H9 (cell line): ENCODE measurements around the gene MLNR. TPM values are rescaled to one million over a fixed set of nuclear protein-coding genes. Genes with fewer than 3 reads are reported as not detected.

ENCODE experiments used
- DNase-seq: peaks from one replicate; pipeline ENCODE4 v3.0.0-alpha.2; 2017
- H2AFZ ChIP-seq: one replicate; pipeline ENCODE4 v1.6.1; 2013; ENCODE audit warnings: mild to moderate bottlenecking, low read length, control low read depth, moderate library complexity
- H2AK5ac ChIP-seq: 2 replicates; pipeline ENCODE4 v1.6.1; 2013; ENCODE audit warnings: low read length, control low read depth, mixed read lengths; ENCODE audit not compliant: insufficient read length
- H2BK120ac ChIP-seq: one replicate; pipeline ENCODE4 v1.6.1; 2013; ENCODE audit warnings: low read depth, mild to moderate bottlenecking, low read length, control low read depth, inconsistent platforms; ENCODE audit not compliant: poor library complexity, severe bottlenecking
- H2BK12ac ChIP-seq: 2 replicates; pipeline ENCODE4 v1.6.1; 2013; ENCODE audit warnings: low read length, control low read depth, mixed read lengths, low read depth; ENCODE audit not compliant: insufficient read length
- H2BK15ac ChIP-seq: 2 replicates; pipeline ENCODE4 v1.6.1; 2013; ENCODE audit warnings: low read depth, low read length, control low read depth
- H2BK20ac ChIP-seq: one replicate; pipeline ENCODE4 v1.6.1; 2013; ENCODE audit warnings: low read depth, mild to moderate bottlenecking, low read length, control low read depth, inconsistent platforms; ENCODE audit not compliant: poor library complexity, severe bottlenecking
- H2BK5ac ChIP-seq: 2 replicates; pipeline ENCODE4 v1.6.1; 2013; ENCODE audit warnings: low read length, control low read depth, mixed read lengths; ENCODE audit not compliant: insufficient read length
- H3K14ac ChIP-seq: 2 replicates; pipeline ENCODE4 v1.6.1; 2013; ENCODE audit warnings: low read length, control low read depth; ENCODE audit not compliant: insufficient read depth
- H3K18ac ChIP-seq: 2 replicates; pipeline ENCODE4 v1.6.1; 2013; ENCODE audit warnings: low read depth, mild to moderate bottlenecking, mixed read lengths, low read length, control low read depth; ENCODE audit not compliant: insufficient read length
- H3K23ac ChIP-seq: 2 replicates; pipeline ENCODE4 v1.6.1; 2013; ENCODE audit warnings: low read length, control low read depth, mixed read lengths, low read depth; ENCODE audit not compliant: insufficient read length
- H3K23me2 ChIP-seq: 2 replicates; pipeline ENCODE4 v1.6.1; 2013; ENCODE audit warnings: low read depth, mild to moderate bottlenecking, mixed read lengths, low read length, control low read depth; ENCODE audit not compliant: insufficient read length, poor library complexity, severe bottlenecking
- H3K27ac ChIP-seq: 2 replicates; pipeline ENCODE4 v1.5.1; 2013; ENCODE audit warnings: low read length, control low read depth, mixed read lengths, low read depth; ENCODE audit not compliant: insufficient read length
- H3K27me3 ChIP-seq: 2 replicates; pipeline ENCODE4 v1.6.1; 2013; ENCODE audit warnings: low read length, control low read depth, inconsistent platforms; ENCODE audit not compliant: insufficient read depth
- H3K4ac ChIP-seq: 2 replicates; pipeline ENCODE4 v1.6.1; 2013; ENCODE audit warnings: low read depth, mild to moderate bottlenecking, control low read depth, inconsistent platforms, low read length, moderate library complexity
- H3K4me1 ChIP-seq: 2 replicates; pipeline ENCODE4 v1.6.1; 2013; ENCODE audit warnings: low read length, control low read depth, inconsistent platforms; ENCODE audit not compliant: insufficient read depth
- H3K4me2 ChIP-seq: 2 replicates; pipeline ENCODE4 v1.6.1; 2013; ENCODE audit warnings: low read length, control low read depth, mixed read lengths; ENCODE audit not compliant: insufficient read length, insufficient read depth
- H3K56ac ChIP-seq: 2 replicates; pipeline ENCODE4 v1.6.1; 2013; ENCODE audit warnings: low read depth, mild to moderate bottlenecking, mixed read lengths, low read length, control low read depth; ENCODE audit not compliant: insufficient read length
- H3K79me1 ChIP-seq: 2 replicates; pipeline ENCODE4 v1.6.1; 2013; ENCODE audit warnings: low read depth, mild to moderate bottlenecking, moderate library complexity, low read length, control low read depth, inconsistent platforms; ENCODE audit not compliant: insufficient read depth, poor library complexity, severe bottlenecking
- H3K79me2 ChIP-seq: 2 replicates; pipeline ENCODE4 v1.6.1; 2013; ENCODE audit warnings: low read length, control low read depth, inconsistent platforms; ENCODE audit not compliant: insufficient read depth
- H3K9ac ChIP-seq: 2 replicates; pipeline ENCODE4 v1.6.1; 2013; ENCODE audit warnings: low read length, control low read depth, mixed read lengths; ENCODE audit not compliant: insufficient read length; ENCODE audit errors: extremely low read depth
- H3K9me3 ChIP-seq: one replicate; pipeline ENCODE4 v1.6.1; 2013; ENCODE audit warnings: low read depth, low read length, inconsistent platforms; ENCODE audit not compliant: control insufficient read depth
- H3T11ph ChIP-seq: one replicate; pipeline ENCODE4 v1.6.1; 2013; ENCODE audit warnings: mild to moderate bottlenecking, low read length, control low read depth, inconsistent platforms
- H4K20me1 ChIP-seq: one replicate; pipeline ENCODE4 v1.6.1; 2013; ENCODE audit not compliant: control insufficient read depth, insufficient read length, insufficient read depth
- H4K5ac ChIP-seq: 2 replicates; pipeline ENCODE4 v1.6.1; 2013; ENCODE audit warnings: low read depth, mild to moderate bottlenecking, mixed read lengths, low read length, control low read depth; ENCODE audit not compliant: insufficient read length
- H4K8ac ChIP-seq: replicated peaks from 2 replicates; pipeline ENCODE4 v1.6.1; 2013; ENCODE audit warnings: low read length, control low read depth, mixed read lengths, low read depth; ENCODE audit not compliant: insufficient read length
- H4K91ac ChIP-seq: 2 replicates; pipeline ENCODE4 v1.6.1; 2013; ENCODE audit warnings: low read depth, mild to moderate bottlenecking, moderate library complexity, mixed read lengths, low read length, control low read depth; ENCODE audit not compliant: insufficient read length
- H3K27ac Mint-ChIP-seq, 3 experiments: 2 replicates in 2 of 3; 3 replicates in 1 of 3; pipeline ENCODE4 v1.8.0; 2020 to 2021; ENCODE audit warnings: mixed read lengths in 3 of 3, mild to moderate bottlenecking in 1 of 3, moderate library complexity in 1 of 3
- H3K27me3 Mint-ChIP-seq: 2 replicates; pipeline ENCODE4 v1.8.0; 2021; ENCODE audit warnings: low read depth, mild to moderate bottlenecking, moderate library complexity, mixed read lengths
- H3K36me3 Mint-ChIP-seq, 3 experiments: 2 replicates in 2 of 3; 3 replicates in 1 of 3; pipeline ENCODE4 v1.8.0; 2020 to 2021; ENCODE audit warnings: low read depth in 3 of 3, mixed read lengths in 3 of 3; ENCODE audit not compliant: insufficient read depth in 1 of 3
- H3K4me1 Mint-ChIP-seq, 2 experiments: 2 replicates each; pipeline ENCODE4 v1.8.0; 2020; ENCODE audit warnings: mixed read lengths in 2 of 2
- H3K4me3 Mint-ChIP-seq, 2 experiments: 2 replicates in 1 of 2; 3 replicates in 1 of 2; pipeline ENCODE4 v1.8.0; 2020 to 2021; ENCODE audit warnings: mild to moderate bottlenecking in 2 of 2, mixed read lengths in 2 of 2, moderate library complexity in 1 of 2
- H3K9me3 Mint-ChIP-seq, 2 experiments: 2 replicates in 1 of 2; 3 replicates in 1 of 2; pipeline ENCODE4 v1.8.0; 2020; ENCODE audit warnings: mild to moderate bottlenecking in 2 of 2, mixed read lengths in 2 of 2, moderate library complexity in 1 of 2
- WGBS: extraction: QIAGEN DNeasy Blood & Tissue Kit; methylation state at CpG from one replicate; pipeline ENCODE4 v1.1.7; 2013; ENCODE audit warnings: missing lambda C conversion rate, low lambda C conversion rate, mixed read lengths; ENCODE audit not compliant: insufficient read length; ENCODE audit errors: extremely low coverage; 5-methylcytosine and 5-hydroxymethylcytosine counted together
- total RNA-seq: library from RNA; stranded (reverse); gene quantifications from 2 replicates; pipeline ENCODE4 v1.2.1, GENCODE V29; 2021
- TF ChIP-seq, protein P1 (sequence below): fragments of 200-600 bp; sonication (generic); conservative IDR thresholded peaks from 3 replicates; pipeline ENCODE4 v1.8.0; 2021; ENCODE audit warnings: antibody characterized with exemption, mild to moderate bottlenecking

The MLNR gene
- total RNA-seq, 1 experiment from 2014 or later = not detected

DNA sequence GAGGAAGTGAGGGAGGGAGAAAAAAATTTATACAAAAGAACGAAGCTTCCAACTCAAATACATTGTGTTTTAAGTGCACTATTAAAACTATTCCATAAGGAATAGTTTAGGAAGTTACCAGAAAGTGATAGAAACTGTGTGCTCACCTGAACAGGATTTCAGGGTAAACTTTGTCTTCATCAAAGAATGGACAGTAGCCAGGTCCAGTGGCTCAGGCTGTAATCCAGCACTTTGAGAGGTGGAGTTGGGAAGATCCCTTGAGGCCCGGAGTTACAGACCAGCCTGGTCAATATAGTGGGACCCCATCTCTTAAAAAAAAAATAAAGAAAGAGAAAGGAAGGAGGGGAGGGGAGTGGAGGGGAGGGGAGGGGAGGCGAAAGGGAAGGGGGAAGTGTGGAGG lies 14.6 kb downstream of the MLNR start:
- Histone ChIP-seq H3K4me1 (no peaks in the 10 kb centered on the region), H2AK5ac (no peak overlapping the region), H3K4me2 (no peak overlapping the region), H4K8ac (no peak overlapping the region), H4K20me1 (no peaks in the 10 kb centered on the region), H2AFZ (no peak overlapping the region), H3K9ac (no peak overlapping the region), H3K27me3 (no peaks in the 10 kb centered on the region), H2BK15ac (no peak overlapping the region), H3K56ac (no peak overlapping the region), H3K18ac (no peak overlapping the region), H3K4ac (no peak overlapping the region), H3K14ac (no peak overlapping the region), H2BK20ac (no peak overlapping the region), H3T11ph (no peak overlapping the region), H3K27ac (no peak overlapping the region), H2BK5ac (no peak overlapping the region), H3K79me2 (no peaks in the 10 kb centered on the region), H4K91ac (no peak overlapping the region), H3K23me2 (no peaks in the 10 kb centered on the region), H3K9me3 (no peaks in the 10 kb centered on the region), H3K23ac (no peak overlapping the region), H3K79me1 (no peaks in the 10 kb centered on the region), H4K5ac (no peak overlapping the region), H2BK12ac (no peak overlapping the region), H2BK120ac (no peak overlapping the region)
- Mint-ChIP-seq H3K9me3 (no peaks in the 10 kb centered on the region), H3K36me3 (no peaks in the 10 kb centered on the region), H3K27ac (no peak overlapping the region; a peak in 1 of 7 replicates), H3K4me1 (no peaks in the 10 kb centered on the region), H3K4me3 (no peak overlapping the region), H3K27me3 (no peaks in the 10 kb centered on the region)
- WGBS = 86% methylated on average over 1 of the region's 3 CpGs
- TF ChIP-seq, protein P1, sequence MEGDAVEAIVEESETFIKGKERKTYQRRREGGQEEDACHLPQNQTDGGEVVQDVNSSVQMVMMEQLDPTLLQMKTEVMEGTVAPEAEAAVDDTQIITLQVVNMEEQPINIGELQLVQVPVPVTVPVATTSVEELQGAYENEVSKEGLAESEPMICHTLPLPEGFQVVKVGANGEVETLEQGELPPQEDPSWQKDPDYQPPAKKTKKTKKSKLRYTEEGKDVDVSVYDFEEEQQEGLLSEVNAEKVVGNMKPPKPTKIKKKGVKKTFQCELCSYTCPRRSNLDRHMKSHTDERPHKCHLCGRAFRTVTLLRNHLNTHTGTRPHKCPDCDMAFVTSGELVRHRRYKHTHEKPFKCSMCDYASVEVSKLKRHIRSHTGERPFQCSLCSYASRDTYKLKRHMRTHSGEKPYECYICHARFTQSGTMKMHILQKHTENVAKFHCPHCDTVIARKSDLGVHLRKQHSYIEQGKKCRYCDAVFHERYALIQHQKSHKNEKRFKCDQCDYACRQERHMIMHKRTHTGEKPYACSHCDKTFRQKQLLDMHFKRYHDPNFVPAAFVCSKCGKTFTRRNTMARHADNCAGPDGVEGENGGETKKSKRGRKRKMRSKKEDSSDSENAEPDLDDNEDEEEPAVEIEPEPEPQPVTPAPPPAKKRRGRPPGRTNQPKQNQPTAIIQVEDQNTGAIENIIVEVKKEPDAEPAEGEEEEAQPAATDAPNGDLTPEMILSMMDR = no peak
- no peak for DNase-seq
